Measurements from ENCODE around the gene SPOCK3. TPM values are rescaled to one million over a fixed set of nuclear protein-coding genes. Genes with fewer than 3 reads are reported as not detected.

Gene SPOCK3
- total RNA-seq, 4 donors from 2014 or later, result not detected

- Histone ChIP-seq H3K27ac (no peak overlapping the region), H3K9me3 (no peaks in the 10 kb centered on the region), H3K4me1 (no peaks in the 10 kb centered on the region), H3K4me3 (replicated peaks in 1 of 3) (no peak overlapping the region), H3K36me3 (no peaks in the 10 kb centered on the region), H3K27me3 (no peaks in the 10 kb centered on the region)
- DNase-seq, result no peak
- intact Hi-C loops (cut with DNase I), result no loop called here
- 68 to 82% methylated on average over 4 of the region's 4 CpGs for WGBS, 2 donors
- no peak for TF ChIP-seq POLR2A (IDR thresholded peaks at IDR 0.05)
Observed at GRCh38 chr4:167248271-167248670, 14.0 kb upstream of the SPOCK3 start.

DNA sequence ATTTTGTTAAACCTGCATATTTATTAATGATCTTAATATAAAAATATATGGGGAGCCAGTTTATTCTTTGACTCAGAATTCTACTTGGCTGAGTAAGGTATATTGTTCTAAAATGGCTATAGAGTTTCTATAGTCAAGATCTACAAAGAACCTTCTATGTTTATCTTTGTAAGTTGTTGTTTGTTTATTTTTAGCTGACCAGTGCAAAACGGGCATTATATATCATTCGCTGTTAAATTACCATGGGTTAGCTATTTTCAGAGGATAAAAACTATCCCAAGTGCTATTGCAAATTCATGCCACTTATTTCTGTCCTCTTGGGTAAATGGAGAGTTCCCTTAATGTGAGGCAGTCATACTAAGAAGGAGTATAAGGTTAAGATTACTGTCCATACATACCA, 5.3 kb upstream of the SPOCK3 start:
- H3K4me1 ChIP-seq, result no peaks in the 10 kb centered on the region

DNA sequence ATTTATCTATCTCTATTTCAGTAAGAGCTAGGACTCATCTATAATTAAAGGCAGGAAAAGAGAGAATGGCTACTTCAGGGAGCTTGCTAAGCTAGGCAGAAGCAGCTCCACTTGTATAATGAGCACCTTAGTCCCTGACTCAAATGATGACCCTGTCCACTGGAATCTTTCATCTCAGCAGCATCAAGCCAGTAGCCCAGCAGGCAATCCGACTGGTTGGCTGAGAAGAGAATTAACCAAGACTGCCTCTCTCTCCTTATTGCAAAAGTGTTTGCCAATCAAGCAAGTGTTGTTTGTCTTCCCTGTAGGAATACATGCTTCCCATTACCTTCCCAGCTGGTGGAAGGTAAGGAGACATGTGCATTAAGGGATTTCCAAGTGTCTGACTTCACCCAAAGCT, 3.9 kb upstream of the SPOCK3 start:
- intact Hi-C loops (cut with DNase I), result no loop called here
- no peak for DNase-seq
- 59 to 86% methylated on average over 1 of the region's 1 CpG for WGBS, 2 donors
- no peaks in the 10 kb centered on the region for H3K36me3 ChIP-seq
- no peaks in the 10 kb centered on the region for H3K9me3 ChIP-seq
- no peak overlapping the region for H3K27ac ChIP-seq
- H3K4me3 ChIP-seq (replicated peaks in 1 of 3), result no peak overlapping the region
- H3K4me1 ChIP-seq, result peaks cover 5 to 11% of the 10 kb centered on the region in 2 donors
- no peak for TF ChIP-seq POLR2A (IDR thresholded peaks at IDR 0.05)
- TF ChIP-seq, protein P1, sequence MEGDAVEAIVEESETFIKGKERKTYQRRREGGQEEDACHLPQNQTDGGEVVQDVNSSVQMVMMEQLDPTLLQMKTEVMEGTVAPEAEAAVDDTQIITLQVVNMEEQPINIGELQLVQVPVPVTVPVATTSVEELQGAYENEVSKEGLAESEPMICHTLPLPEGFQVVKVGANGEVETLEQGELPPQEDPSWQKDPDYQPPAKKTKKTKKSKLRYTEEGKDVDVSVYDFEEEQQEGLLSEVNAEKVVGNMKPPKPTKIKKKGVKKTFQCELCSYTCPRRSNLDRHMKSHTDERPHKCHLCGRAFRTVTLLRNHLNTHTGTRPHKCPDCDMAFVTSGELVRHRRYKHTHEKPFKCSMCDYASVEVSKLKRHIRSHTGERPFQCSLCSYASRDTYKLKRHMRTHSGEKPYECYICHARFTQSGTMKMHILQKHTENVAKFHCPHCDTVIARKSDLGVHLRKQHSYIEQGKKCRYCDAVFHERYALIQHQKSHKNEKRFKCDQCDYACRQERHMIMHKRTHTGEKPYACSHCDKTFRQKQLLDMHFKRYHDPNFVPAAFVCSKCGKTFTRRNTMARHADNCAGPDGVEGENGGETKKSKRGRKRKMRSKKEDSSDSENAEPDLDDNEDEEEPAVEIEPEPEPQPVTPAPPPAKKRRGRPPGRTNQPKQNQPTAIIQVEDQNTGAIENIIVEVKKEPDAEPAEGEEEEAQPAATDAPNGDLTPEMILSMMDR (IDR thresholded peaks at IDR 0.05), result no peak
- no peaks in the 10 kb centered on the region for H3K27me3 ChIP-seq

More for the DNA sequence above, 5.3 kb upstream of the SPOCK3 start:
- DNase-seq, result no peak
- Histone ChIP-seq H3K27ac (no peak overlapping the region), H3K9me3 (no peaks in the 10 kb centered on the region), H3K4me3 (replicated peaks in 1 of 3) (no peak overlapping the region), H3K27me3 (no peaks in the 10 kb centered on the region), H3K36me3 (no peaks in the 10 kb centered on the region)
- no peak for TF ChIP-seq POLR2A (IDR thresholded peaks at IDR 0.05)
- TF ChIP-seq, protein P1 (IDR thresholded peaks at IDR 0.05), result no peak
- intact Hi-C loops (cut with DNase I), result no loop called here
- WGBS, 2 donors, result 56 to 67% methylated on average over 2 of the region's 2 CpGs

DNA sequence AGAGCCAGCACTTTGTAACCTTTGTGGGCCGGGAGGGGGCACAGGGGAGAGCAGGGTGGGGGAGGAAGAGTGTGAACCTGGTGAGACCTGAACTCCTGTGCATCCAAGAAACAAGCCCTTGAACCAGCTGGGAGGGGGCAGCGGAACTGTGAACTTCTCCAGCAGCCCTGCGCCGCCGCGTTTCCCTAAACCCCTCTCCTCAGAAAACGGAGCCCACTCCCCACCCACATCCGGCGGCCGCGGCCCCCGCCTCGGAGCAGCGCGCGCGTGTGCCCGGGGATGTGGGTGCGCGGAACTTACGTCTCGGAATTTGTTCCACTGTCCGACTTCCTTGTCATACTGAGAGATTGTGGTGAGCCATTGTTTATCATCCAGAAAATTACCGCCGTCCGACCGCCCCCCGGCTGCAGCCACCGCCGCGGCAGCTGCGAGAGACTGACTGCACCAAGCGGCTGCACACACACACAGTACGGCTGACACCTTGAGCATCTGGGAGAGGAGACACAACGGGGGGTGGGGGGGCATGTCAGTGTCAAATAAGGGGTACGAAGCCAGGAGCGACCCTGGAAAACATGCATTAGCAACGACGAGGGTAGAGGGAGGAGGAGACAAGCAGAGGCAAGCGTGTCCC, 494 bp downstream of the SPOCK3 start:
- no peaks in the 10 kb centered on the region for H3K27me3 ChIP-seq
- no peaks in the 10 kb centered on the region for H3K36me3 ChIP-seq
- H3K4me3 ChIP-seq (replicated peaks in 1 of 3), result no peak overlapping the region
- H3K27ac ChIP-seq, result no peak overlapping the region
- 0% methylated on average over 19 to 40 of the region's 40 CpGs for WGBS, 2 donors
- H3K4me1 ChIP-seq, result peaks cover 5 to 11% of the 10 kb centered on the region in 2 donors
- no peak for DNase-seq
- H3K9me3 ChIP-seq, result no peaks in the 10 kb centered on the region
- intact Hi-C loops (cut with DNase I), result no loop called here
- TF ChIP-seq, protein P1 (IDR thresholded peaks at IDR 0.05), result no peak
- TF ChIP-seq POLR2A (IDR thresholded peaks at IDR 0.05), result no peak

- H3K4me3 ChIP-seq (replicated peaks in 1 of 3), result no peak overlapping the region
- no peak overlapping the region for H3K27ac ChIP-seq
- H3K27me3 ChIP-seq, result no peaks in the 10 kb centered on the region
- TF ChIP-seq, protein P1 (IDR thresholded peaks at IDR 0.05), result no peak
- no peak for TF ChIP-seq POLR2A (IDR thresholded peaks at IDR 0.05)
- DNase-seq, result no peak
- WGBS, 2 donors, result 30 to 47% methylated on average over 25 of the region's 25 CpGs
- intact Hi-C loops (cut with DNase I), result no loop called here
- H3K4me1 ChIP-seq, result peaks cover 5 to 11% of the 10 kb centered on the region in 2 donors
- no peaks in the 10 kb centered on the region for H3K36me3 ChIP-seq
- H3K9me3 ChIP-seq, result no peaks in the 10 kb centered on the region
Observed at GRCh38 chr4:167232805-167233684, 1.2 kb downstream of the SPOCK3 start.
